Mucosa of stomach (tissue), 1 donor: ENCODE results near the gene MYOCD.

ENCODE experiments used
- H3K27me3 ChIP-seq: one replicate; pipeline ENCODE4 v1.7.0; 2013; ENCODE audit warnings: mild to moderate bottlenecking, low read length; ENCODE audit not compliant: control insufficient read depth, insufficient read depth
- H3K36me3 ChIP-seq: one replicate; pipeline ENCODE4 v1.7.0; 2013; ENCODE audit warnings: low read length; ENCODE audit not compliant: control insufficient read depth, insufficient read depth
- H3K4me1 ChIP-seq: one replicate; pipeline ENCODE4 v1.7.0; 2013; ENCODE audit warnings: mild to moderate bottlenecking, low read length; ENCODE audit not compliant: control insufficient read depth, insufficient read depth
- H3K4me3 ChIP-seq: one replicate; pipeline ENCODE4 v1.7.0; 2013; ENCODE audit warnings: low read length
- H3K9ac ChIP-seq: one replicate; pipeline ENCODE4 v1.7.0; 2013; ENCODE audit warnings: mild to moderate bottlenecking, low read length, moderate library complexity
- H3K9me3 ChIP-seq: one replicate; pipeline ENCODE4 v1.7.0; 2013; ENCODE audit warnings: mild to moderate bottlenecking, low read length, moderate library complexity; ENCODE audit not compliant: control insufficient read depth
- donor health status: Pancreatic carcinoma.

The MYOCD gene

DNA sequence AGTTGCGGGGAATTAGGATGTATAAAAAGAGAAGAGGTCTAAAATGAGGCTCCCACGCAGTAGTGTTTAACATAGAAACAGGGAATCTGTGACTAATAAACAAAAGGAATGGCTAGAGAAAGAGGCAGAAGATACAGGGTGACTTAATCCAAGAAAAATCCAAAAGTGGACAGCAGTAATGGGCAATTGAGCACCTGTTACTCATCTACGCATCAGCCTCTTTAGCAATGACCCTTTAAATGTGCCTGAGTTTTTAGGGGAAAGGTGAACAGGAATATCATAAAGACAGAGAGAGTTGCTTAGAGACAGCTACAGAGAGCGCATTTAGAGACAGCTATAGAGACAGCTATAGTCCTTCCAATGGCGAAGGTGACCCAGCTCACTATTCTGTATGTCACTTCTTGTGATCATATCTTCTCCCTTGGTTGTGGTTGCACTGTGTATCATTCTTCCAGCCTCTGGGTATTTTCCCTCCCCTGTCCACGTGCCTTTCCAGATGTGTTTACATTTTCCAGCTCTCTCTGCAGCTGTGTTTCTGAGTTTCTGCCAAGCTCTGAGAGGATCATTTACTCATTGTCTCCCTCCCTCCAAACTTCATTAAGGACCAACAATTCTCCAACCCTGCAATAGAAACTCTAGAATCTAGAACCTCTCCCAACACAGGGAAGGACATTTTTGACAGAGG, 61.5 kb downstream of the MYOCD start:
- H3K4me1 ChIP-seq = peaks cover 19% of the 10 kb centered on the region
- no peak overlapping the region for H3K4me3 ChIP-seq
- no peaks in the 10 kb centered on the region for H3K27me3 ChIP-seq
- H3K9ac ChIP-seq = no peak overlapping the region
- H3K9me3 ChIP-seq = no peaks in the 10 kb centered on the region
- H3K36me3 ChIP-seq = no peaks in the 10 kb centered on the region

DNA sequence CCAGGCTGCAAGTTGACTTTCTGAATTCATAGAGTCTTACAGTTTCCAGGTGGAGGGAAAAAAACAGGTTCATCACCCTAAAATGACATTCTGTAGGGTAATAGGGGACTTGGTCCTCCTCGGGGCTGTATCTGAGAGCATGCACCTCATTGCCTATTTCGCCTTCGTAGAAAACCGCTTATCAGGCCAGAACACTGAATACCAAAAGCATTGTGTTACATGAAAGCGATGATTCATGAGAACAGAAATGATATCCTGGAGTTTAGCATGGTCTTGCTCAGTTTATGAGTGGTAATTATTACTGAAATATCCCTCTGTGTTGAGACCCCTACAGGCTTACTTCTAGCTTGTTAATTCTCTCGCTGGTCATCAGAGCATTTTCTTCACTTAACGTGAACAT, 62.2 kb downstream of the MYOCD start:
- Histone ChIP-seq H3K9ac (no peak overlapping the region), H3K4me3 (no peak overlapping the region), H3K27me3 (no peaks in the 10 kb centered on the region), H3K4me1 (peaks cover 22% of the 10 kb centered on the region), H3K36me3 (no peaks in the 10 kb centered on the region), H3K9me3 (no peaks in the 10 kb centered on the region)

DNA sequence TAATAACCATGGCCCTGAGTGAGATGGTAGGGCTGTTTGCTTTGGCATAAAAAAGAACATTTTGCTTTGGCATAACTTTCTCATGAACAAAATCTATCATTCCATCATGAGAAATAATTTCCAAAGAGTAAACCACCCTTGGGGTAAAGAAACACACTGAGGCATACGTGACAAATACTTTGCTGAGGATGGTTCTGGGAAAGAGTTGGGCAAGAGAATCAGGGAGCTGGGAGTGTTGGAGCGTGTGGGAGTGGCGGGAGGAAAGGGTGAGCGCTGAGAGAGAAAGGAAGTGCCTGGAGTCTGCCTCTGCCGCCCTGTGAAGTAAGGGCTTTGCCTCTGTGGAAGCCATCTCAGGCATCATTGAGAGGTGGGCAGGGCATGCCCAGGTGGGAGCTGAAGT, 63.4 kb downstream of the MYOCD start:
- Histone ChIP-seq H3K4me1 (peaks cover 22% of the 10 kb centered on the region), H3K27me3 (no peaks in the 10 kb centered on the region)

DNA sequence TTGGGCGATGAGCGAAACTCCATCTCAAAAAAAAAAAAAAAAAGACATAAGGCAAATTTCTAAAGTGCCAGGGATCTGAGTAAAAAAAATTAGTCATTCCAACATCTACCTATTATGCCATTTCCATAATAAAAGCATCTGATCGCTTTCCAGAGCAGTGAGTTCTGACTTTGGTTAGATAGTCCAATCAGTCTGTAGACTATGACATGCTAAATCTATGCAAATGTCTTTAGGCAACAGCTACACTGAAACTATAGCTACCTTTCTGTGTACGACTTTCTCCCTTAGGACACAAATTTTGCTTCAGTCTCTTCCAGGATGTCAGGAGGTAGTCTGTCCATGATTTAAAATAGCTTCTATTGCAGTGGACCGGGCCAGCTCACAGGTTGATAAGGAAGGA, 64.7 kb downstream of the MYOCD start:
- Histone ChIP-seq H3K9ac (no peak overlapping the region), H3K27me3 (no peaks in the 10 kb centered on the region), H3K36me3 (no peaks in the 10 kb centered on the region), H3K4me3 (no peak overlapping the region), H3K9me3 (no peaks in the 10 kb centered on the region), H3K4me1 (peaks cover 22% of the 10 kb centered on the region)

More for the DNA sequence above, 63.4 kb downstream of the MYOCD start:
- H3K36me3 ChIP-seq = no peaks in the 10 kb centered on the region
- no peak overlapping the region for H3K4me3 ChIP-seq
- no peak overlapping the region for H3K9ac ChIP-seq
- H3K9me3 ChIP-seq = no peaks in the 10 kb centered on the region

DNA sequence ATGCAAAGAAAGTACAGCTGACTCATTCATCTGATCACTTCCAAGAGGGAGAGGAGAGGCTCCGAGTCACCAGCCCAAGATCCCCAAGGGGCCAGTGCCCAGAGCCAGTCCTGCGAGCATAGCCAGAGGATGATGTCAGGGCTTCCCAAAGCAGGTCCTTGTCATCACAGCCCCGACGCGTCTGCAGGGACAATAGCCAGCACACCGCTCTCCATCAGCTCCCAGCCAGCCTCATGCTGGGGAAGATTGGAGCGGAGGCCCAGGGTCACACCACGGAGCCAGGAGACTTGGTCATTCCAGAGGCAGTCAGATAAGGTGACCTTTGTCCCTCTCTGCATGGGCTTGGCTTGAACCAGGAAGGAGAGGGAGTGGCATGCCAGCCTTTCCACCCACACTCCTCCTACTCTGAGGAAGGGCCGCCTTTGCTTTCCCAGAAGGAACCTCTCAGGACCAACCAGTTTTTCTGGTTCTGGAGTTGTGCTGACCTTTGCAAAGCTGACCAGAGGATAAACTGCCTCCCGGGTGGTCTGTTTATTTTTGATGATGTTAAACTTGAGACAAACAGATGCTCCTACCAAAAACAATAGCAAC, 65.3 kb downstream of the MYOCD start:
- Histone ChIP-seq H3K9me3 (no peaks in the 10 kb centered on the region), H3K4me1 (peaks cover 22% of the 10 kb centered on the region), H3K9ac (no peak overlapping the region), H3K36me3 (no peaks in the 10 kb centered on the region), H3K27me3 (no peaks in the 10 kb centered on the region), H3K4me3 (no peak overlapping the region)

DNA sequence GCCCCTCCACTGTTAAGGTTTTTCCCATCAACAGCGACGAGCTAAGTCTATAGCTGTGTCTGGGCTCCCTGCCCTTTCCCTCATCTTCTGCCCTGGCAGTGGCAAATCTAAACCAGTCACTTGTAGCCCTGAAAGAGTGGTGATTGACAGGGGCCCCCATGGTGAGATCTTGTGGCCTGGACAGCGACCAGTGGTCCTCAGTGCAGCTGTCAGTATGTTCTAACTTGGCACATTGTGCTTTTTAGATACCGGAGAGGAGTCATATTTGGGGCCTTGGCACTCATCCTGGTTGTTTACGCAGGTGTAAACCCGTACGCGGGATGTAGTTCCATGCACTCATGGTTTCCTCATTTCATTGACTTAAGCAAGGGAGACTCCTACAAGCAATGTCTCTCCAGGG, 66.1 kb downstream of the MYOCD start:
- peaks cover 22% of the 10 kb centered on the region for H3K4me1 ChIP-seq
- H3K9ac ChIP-seq = no peak overlapping the region
- H3K9me3 ChIP-seq = no peaks in the 10 kb centered on the region
- H3K4me3 ChIP-seq = no peak overlapping the region
- H3K27me3 ChIP-seq = no peaks in the 10 kb centered on the region
- H3K36me3 ChIP-seq = no peaks in the 10 kb centered on the region

DNA sequence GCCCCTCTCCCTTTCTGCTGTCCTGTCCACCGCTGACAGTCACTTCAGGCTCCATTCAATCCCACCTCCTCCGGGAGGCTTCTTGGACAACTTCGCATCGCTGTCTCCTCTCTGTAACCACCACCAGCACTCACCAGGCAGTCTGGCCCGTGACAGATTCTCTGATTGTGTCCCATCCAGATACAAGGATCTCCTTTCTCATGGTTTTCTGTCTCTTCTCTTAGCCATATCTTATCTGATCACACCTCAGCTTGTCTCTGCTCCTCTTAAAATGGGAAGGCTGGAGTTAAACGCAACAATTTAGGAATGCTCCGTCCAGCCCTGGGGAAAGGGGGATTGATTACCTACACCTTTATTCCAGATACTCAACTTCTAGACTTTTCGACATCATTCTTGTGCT, 66.7 kb downstream of the MYOCD start:
- Histone ChIP-seq H3K9ac (no peak overlapping the region), H3K4me1 (peaks cover 22% of the 10 kb centered on the region), H3K27me3 (no peaks in the 10 kb centered on the region), H3K36me3 (no peaks in the 10 kb centered on the region), H3K9me3 (no peaks in the 10 kb centered on the region), H3K4me3 (no peak overlapping the region)

DNA sequence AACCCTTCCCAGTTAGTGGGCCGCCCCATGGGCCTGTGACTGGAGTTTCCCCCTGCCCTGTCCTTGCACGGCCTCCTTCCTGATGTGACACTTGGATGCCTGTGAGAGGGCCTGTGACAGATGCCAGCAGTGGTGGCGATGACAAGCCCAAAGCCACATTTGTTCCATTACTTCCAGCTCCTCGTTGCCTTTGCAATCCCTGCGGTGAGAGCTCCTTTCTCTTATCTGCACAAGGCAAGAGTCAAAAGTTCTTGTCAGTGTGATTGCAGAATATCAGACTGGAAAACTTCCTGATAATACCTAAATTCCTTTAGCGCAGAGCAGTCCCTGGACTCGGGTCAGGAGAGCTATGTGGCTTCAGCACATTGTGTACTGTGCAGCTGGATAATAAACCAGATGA, 69.2 kb downstream of the MYOCD start:
- no peaks in the 10 kb centered on the region for H3K27me3 ChIP-seq
- no peak overlapping the region for H3K4me3 ChIP-seq
- no peaks in the 10 kb centered on the region for H3K9me3 ChIP-seq
- H3K36me3 ChIP-seq = no peaks in the 10 kb centered on the region
- H3K4me1 ChIP-seq = peaks cover 22% of the 10 kb centered on the region
- H3K9ac ChIP-seq = no peak overlapping the region

DNA sequence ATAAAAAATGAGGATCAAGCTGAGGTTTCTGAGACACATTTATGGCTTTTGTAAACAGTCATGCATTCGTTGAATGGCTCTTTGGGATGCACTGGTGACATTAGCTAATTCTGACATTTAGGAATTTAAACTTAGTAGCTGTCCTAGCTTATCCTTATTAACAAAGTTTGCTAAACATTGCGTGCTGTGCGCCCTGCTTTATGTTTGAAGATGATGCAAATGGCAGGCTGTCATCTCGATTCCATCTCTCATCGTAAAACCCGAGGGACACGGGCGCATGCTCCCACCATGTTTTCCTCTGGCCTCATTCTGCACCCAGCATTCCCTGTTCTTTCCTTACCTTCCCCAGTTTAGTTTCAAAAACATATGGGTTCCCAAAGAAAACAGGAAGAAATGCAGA, 69.8 kb downstream of the MYOCD start:
- no peaks in the 10 kb centered on the region for H3K9me3 ChIP-seq
- H3K9ac ChIP-seq = no peak overlapping the region
- no peak overlapping the region for H3K4me3 ChIP-seq
- H3K4me1 ChIP-seq = peaks cover 20% of the 10 kb centered on the region
- no peaks in the 10 kb centered on the region for H3K36me3 ChIP-seq
- H3K27me3 ChIP-seq = no peaks in the 10 kb centered on the region

DNA sequence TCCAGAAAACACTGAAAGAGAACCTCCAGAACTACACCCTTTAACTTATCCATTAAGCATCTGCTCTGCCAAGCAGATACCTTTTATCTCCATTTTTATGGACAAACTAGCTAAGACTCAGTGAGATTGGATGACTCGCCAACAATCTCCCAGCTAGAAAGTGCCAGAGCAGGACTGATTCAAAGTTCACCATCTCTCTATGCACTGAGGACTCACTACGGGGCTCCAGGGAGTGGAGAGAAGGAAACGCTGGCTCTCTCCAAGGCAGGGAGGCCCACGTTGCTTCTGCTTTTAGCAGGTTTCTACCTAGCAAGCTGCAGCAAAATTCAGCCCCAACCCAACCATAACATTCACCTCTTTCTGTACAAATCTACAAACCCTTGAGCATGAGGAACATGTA, 70.8 kb downstream of the MYOCD start:
- Histone ChIP-seq H3K4me1 (peaks cover 10% of the 10 kb centered on the region), H3K9ac (no peak overlapping the region), H3K4me3 (no peak overlapping the region), H3K9me3 (no peaks in the 10 kb centered on the region), H3K36me3 (no peaks in the 10 kb centered on the region), H3K27me3 (no peaks in the 10 kb centered on the region)

DNA sequence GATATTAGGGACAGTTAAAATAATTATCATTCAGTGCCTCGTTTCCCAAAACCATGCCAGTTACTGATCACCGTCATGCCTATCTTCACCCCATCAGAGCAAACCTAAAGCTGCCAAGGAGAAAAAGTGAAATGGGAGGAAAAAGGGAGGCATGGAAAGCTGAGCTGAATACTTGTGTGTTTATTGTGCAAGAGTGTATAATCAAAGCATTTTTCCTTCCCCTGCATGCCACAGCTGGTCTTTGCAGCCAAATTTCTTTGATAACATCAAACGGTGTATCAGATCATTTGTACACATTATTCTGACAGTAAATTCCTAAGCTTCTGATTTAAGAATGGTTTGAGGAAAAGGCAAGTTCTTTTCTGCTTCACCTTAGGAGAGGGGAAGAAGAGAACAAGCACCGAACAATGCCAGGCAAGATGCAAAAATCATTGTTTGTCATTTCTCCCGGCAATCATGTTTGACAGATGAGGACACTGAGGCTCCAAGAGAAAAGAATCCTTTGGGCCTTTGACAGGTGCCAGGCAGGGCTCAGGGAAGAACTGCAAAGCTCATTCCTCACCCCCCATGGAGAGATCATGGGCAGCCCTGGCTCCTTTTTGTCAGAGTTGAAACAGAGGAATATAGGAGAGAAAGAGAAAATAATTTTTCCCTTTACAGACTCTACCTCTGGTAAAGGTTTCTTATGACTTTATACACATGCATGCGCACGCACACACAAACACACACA, 72.2 kb downstream of the MYOCD start:
- Histone ChIP-seq H3K4me3 (no peak overlapping the region), H3K9ac (no peak overlapping the region), H3K36me3 (no peaks in the 10 kb centered on the region), H3K4me1 (peaks cover 9% of the 10 kb centered on the region), H3K9me3 (no peaks in the 10 kb centered on the region), H3K27me3 (no peaks in the 10 kb centered on the region)

DNA sequence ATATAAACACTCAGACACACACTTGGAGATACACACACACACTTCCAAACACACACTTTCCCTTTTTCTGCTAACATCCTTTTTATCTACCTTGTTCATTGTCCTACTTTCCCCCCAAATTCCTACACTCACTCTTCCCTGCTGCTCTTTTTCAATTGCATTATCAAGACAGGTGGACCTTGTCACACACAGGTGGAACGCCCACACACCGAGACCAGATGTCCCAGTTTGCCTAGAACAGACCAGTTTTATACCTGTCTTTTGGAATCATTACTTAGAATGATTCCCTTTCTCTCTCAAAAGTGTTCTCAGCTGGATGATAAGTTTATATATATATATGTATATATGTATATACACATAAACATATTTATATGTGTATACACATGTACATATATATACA, 72.9 kb downstream of the MYOCD start:
- H3K9ac ChIP-seq = no peak overlapping the region
- H3K27me3 ChIP-seq = no peaks in the 10 kb centered on the region
- H3K4me1 ChIP-seq = peaks cover 12% of the 10 kb centered on the region
- H3K9me3 ChIP-seq = no peaks in the 10 kb centered on the region
- H3K4me3 ChIP-seq = no peak overlapping the region
- H3K36me3 ChIP-seq = no peaks in the 10 kb centered on the region
